HepG2 (cell line): ENCODE results near the gene RSAD1.
"Not testable (repeated sequence)": the region's sequence is repeated elsewhere in the genome, so short reads cannot be mapped to it uniquely, and the experiment has no call there.

Source experiments
- ARNT2 ChIP-seq: sonication (generic); formaldehyde crosslinking; IDR thresholded peaks from 2 replicates; pipeline ENCODE4 v1.8.0; 2022; ENCODE audit warnings: mild to moderate bottlenecking, low read depth, missing genetic modification reagents, moderate library complexity
- BCL3 ChIP-seq: sonication (generic); formaldehyde crosslinking; IDR thresholded peaks from 2 replicates; pipeline ENCODE4 v1.5.1; 2020; ENCODE audit warnings: mild to moderate bottlenecking, missing genetic modification reagents, moderate library complexity
- EP300 ChIP-seq, 3 experiments: sonication (generic) in 1 of 3; formaldehyde crosslinking in 1 of 3; IDR thresholded peaks; 2 replicates each; pipeline versions ENCODE4 v1.5.1 to v1.6.1; 2011 to 2020; ENCODE audit warnings: low read depth in 2 of 3, low read length in 2 of 3, borderline replicate concordance in 1 of 3, improper control_type of control experiment in 1 of 3, mild to moderate bottlenecking in 1 of 3, missing genetic modification reagents in 1 of 3, moderate library complexity in 1 of 3
- EZH2 ChIP-seq: conservative IDR thresholded peaks from 2 replicates; pipeline ENCODE4 v1.6.1; 2012; ENCODE audit warnings: mild to moderate bottlenecking, low read depth, low read length, moderate library complexity
- HNF4G ChIP-seq, 2 experiments: sonication (generic) in 1 of 2; formaldehyde crosslinking in 1 of 2; IDR thresholded peaks; 2 replicates each; pipeline versions ENCODE4 v1.4.0 to v1.6.1; 2011 to 2020; ENCODE audit warnings: borderline replicate concordance in 2 of 2, low read depth in 2 of 2, mild to moderate bottlenecking in 2 of 2, low read length in 1 of 2, missing genetic modification reagents in 1 of 2, moderate library complexity in 1 of 2
- JUN ChIP-seq: sonication (generic); formaldehyde crosslinking; IDR thresholded peaks from 2 replicates; pipeline ENCODE4 v1.4.0; 2020; ENCODE audit warnings: mild to moderate bottlenecking, missing genetic modification reagents
- TARDBP ChIP-seq: sonication (generic); formaldehyde crosslinking; IDR thresholded peaks from 2 replicates; pipeline ENCODE4 v1.8.0; 2022; ENCODE audit warnings: mild to moderate bottlenecking, missing genetic modification reagents
- ZNF556 ChIP-seq: sonication (generic); formaldehyde crosslinking; IDR thresholded peaks from 2 replicates; pipeline ENCODE4 v1.4.0; 2020; ENCODE audit warnings: mild to moderate bottlenecking, missing genetic modification reagents, borderline replicate concordance
- ZNF557 ChIP-seq: sonication (generic); formaldehyde crosslinking; IDR thresholded peaks from 2 replicates; pipeline ENCODE4 v1.4.0; 2020; ENCODE audit warnings: missing genetic modification reagents
- ZNF598 ChIP-seq: sonication (generic); formaldehyde crosslinking; IDR thresholded peaks from 2 replicates; pipeline ENCODE4 v1.5.1; 2020; ENCODE audit warnings: mild to moderate bottlenecking, missing genetic modification reagents, borderline replicate concordance

- TF ChIP-seq ZNF556 (CRISPR knock-in tag); ZNF598 (CRISPR knock-in tag); BCL3 (CRISPR knock-in tag); EP300 (IDR thresholded peaks at IDR 0.05; ENCODE audit: low read depth in 2 of 2, low read length in 2 of 2); EP300 (CRISPR knock-in tag; IDR thresholded peaks at IDR 0.05; ENCODE audit: borderline replicate concordance); ARNT2 (CRISPR knock-in tag); EZH2; TARDBP (CRISPR knock-in tag); HNF4G (IDR thresholded peaks at IDR 0.05; ENCODE audit: borderline replicate concordance, low read depth, low read length); HNF4G (CRISPR knock-in tag; IDR thresholded peaks at IDR 0.05; ENCODE audit: borderline replicate concordance, low read depth); JUN; ZNF557: not testable (repeated sequence)
Observed at GRCh38 chr17:50475775-50476544, 2.7 kb upstream of the RSAD1 start.
